NT2/D1 (cell line): ENCODE data around the gene GPR15.

ENCODE experiments used
- SUZ12 ChIP-seq: IDR thresholded peaks from 2 replicates; pipeline ENCODE4 v1.6.1; 2011; ENCODE audit not compliant: insufficient read length, insufficient read depth; ENCODE audit errors: extremely low read depth
- YY1 ChIP-seq: IDR thresholded peaks from 2 replicates; pipeline ENCODE4 v1.6.1; 2011; ENCODE audit not compliant: insufficient read length, insufficient read depth
- ZNF274 ChIP-seq: IDR thresholded peaks from 2 replicates; pipeline ENCODE4 v1.6.1; 2011; ENCODE audit warnings: mild to moderate bottlenecking, low read depth, low read length

GRCh38 chr3:98551754-98552153 lies 20.0 kb downstream of the GPR15 start:
- TF ChIP-seq YY1 (no peak), SUZ12 (no peak), ZNF274 (no peak)
